B cell (primary cell): ENCODE measurements around the gene RPRD1B.

Source experiments
- EZH2 ChIP-seq: IDR thresholded peaks from 2 replicates; pipeline ENCODE4 v1.6.1; 2012; ENCODE audit warnings: borderline replicate concordance, low read depth, mild to moderate bottlenecking, moderate library complexity, low read length; ENCODE audit not compliant: insufficient read depth, poor library complexity, severe bottlenecking
- TF ChIP-seq, protein P1 (sequence below): fragments of 200-600 bp; IDR thresholded peaks from one replicate; pipeline ENCODE4 v1.8.0; 2022; ENCODE audit warnings: antibody characterized with exemption, mild to moderate bottlenecking

DNA sequence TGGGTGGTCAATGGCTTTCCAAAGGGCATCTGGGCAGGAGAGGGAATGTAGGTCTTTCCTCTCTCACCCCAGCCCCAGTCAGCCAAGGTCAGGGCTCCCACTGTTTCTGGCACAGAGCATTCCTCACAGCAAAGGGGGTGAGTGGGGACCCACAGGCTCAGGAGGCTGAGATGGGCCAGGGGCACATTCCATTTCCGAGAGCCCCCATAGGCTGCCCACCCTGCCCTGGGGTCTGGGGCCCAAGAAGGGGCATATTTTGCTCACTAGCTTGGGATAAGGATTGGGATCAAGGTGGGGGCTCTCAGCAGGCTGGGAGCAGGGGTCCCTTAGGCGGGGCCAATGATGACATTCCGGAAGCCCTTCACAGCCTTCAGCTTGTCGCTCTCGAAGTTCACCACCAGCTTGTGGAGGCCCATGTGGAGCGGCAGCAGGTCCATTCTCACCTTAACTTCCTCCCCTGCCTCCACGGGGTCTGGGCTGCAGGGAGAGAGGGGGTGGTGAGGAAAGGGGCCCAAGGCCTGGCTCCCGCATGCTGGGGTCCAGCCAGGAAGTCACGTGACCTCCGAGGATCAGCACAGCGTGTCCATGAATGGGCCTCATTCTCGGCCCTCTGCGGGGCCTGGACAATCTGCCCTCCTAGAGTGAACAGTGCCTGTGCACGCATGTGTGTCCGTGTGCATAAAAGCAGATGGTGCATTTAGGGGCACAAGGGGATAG is 96.5 kb downstream of the RPRD1B start:
- TF ChIP-seq, protein P1, sequence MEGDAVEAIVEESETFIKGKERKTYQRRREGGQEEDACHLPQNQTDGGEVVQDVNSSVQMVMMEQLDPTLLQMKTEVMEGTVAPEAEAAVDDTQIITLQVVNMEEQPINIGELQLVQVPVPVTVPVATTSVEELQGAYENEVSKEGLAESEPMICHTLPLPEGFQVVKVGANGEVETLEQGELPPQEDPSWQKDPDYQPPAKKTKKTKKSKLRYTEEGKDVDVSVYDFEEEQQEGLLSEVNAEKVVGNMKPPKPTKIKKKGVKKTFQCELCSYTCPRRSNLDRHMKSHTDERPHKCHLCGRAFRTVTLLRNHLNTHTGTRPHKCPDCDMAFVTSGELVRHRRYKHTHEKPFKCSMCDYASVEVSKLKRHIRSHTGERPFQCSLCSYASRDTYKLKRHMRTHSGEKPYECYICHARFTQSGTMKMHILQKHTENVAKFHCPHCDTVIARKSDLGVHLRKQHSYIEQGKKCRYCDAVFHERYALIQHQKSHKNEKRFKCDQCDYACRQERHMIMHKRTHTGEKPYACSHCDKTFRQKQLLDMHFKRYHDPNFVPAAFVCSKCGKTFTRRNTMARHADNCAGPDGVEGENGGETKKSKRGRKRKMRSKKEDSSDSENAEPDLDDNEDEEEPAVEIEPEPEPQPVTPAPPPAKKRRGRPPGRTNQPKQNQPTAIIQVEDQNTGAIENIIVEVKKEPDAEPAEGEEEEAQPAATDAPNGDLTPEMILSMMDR: no peak
- TF ChIP-seq EZH2: no peak
